Keratinocyte (primary cell): ENCODE measurements around the gene PLCL1. TPM values are rescaled to one million over a fixed set of nuclear protein-coding genes. Genes with fewer than 3 reads are reported as not detected.

Experiments used
- DNase-seq: peaks from one replicate; pipeline ENCODE4 v3.0.0-alpha.2; 2011; ENCODE audit warnings: low read depth, missing footprints, low spot score
- FAIRE-seq: peaks from 2 replicates; lab custom pipeline; 2011; peaks lifted over from hg19 to GRCh38; lab: Jason Lieb, UNC
- H2AFZ ChIP-seq: 2 replicates; pipeline ENCODE4 v1.6.0; 2012; ENCODE audit warnings: low read length, control low read depth, inconsistent platforms; ENCODE audit not compliant: control insufficient read depth
- H3K27ac ChIP-seq: 2 replicates; pipeline ENCODE4 v1.5.1; 2011; ENCODE audit warnings: low read length; ENCODE audit not compliant: control insufficient read depth, insufficient read depth
- H3K27me3 ChIP-seq: 3 replicates; pipeline ENCODE4 v1.6.0; 2011; ENCODE audit warnings: low read length; ENCODE audit not compliant: control insufficient read depth, insufficient read depth; ENCODE audit errors: extremely low read depth
- H3K36me3 ChIP-seq, 2 experiments: 2 replicates in 1 of 2; 3 replicates in 1 of 2; pipeline ENCODE4 v1.5.1; 2011; ENCODE audit warnings: low read length in 2 of 2, mild to moderate bottlenecking in 1 of 2; ENCODE audit not compliant: control insufficient read depth in 2 of 2, insufficient read depth in 2 of 2; ENCODE audit errors: extremely low read depth in 1 of 2
- H3K4me1 ChIP-seq: 3 replicates; pipeline ENCODE4 v1.5.1; 2011; ENCODE audit warnings: low read length; ENCODE audit not compliant: control insufficient read depth, insufficient read depth; ENCODE audit errors: extremely low read depth
- H3K4me2 ChIP-seq: 3 replicates; pipeline ENCODE4 v1.6.0; 2011; ENCODE audit warnings: low read depth, low read length; ENCODE audit not compliant: control insufficient read depth, insufficient read depth; ENCODE audit errors: extremely low read depth
- H3K4me3 ChIP-seq, 3 experiments: fragments of 200-600 bp in 1 of 3; sonication (generic) in 1 of 3; 2 replicates in 2 of 3; 3 replicates in 1 of 3; pipeline ENCODE4 v1.5.1; 2011 to 2016; ENCODE audit warnings: low read length in 3 of 3, mild to moderate bottlenecking in 3 of 3, control low read depth in 2 of 3, inconsistent platforms in 1 of 3, low read depth in 1 of 3, mixed read lengths in 1 of 3, mixed run types in 1 of 3, moderate library complexity in 1 of 3; ENCODE audit not compliant: control insufficient read depth in 2 of 3, insufficient read depth in 2 of 3; ENCODE audit errors: extremely low read depth in 1 of 3
- H3K79me2 ChIP-seq: 2 replicates; pipeline ENCODE4 v1.6.0; 2012; ENCODE audit warnings: low read length; ENCODE audit not compliant: control insufficient read depth, insufficient read depth
- H3K9ac ChIP-seq: 3 replicates; pipeline ENCODE4 v1.6.0; 2011; ENCODE audit warnings: low read length; ENCODE audit not compliant: control insufficient read depth, insufficient read depth; ENCODE audit errors: extremely low read depth
- H3K9me1 ChIP-seq: 3 replicates; pipeline ENCODE4 v1.6.0; 2011; ENCODE audit warnings: low read length; ENCODE audit not compliant: control insufficient read depth, insufficient read depth; ENCODE audit errors: extremely low read depth
- H3K9me3 ChIP-seq: 2 replicates; pipeline ENCODE4 v1.5.1; 2012; ENCODE audit warnings: low read depth, low read length; ENCODE audit not compliant: control insufficient read depth
- H4K20me1 ChIP-seq: 3 replicates; pipeline ENCODE4 v1.6.0; 2011; ENCODE audit warnings: low read length; ENCODE audit not compliant: control insufficient read depth, insufficient read depth; ENCODE audit errors: extremely low read depth
- EZH2 ChIP-seq: IDR thresholded peaks from one replicate; pipeline ENCODE4 v1.6.1; 2012; ENCODE audit warnings: inconsistent platforms, mild to moderate bottlenecking, low read length, moderate library complexity
- dilution Hi-C: fragments of 300-500 bp; cut with MboI; formaldehyde crosslinking; loops from one replicate; pipeline ENCODE4 v1.7.0; 2020; ENCODE audit warnings: low sequenced_read_pairs; ENCODE audit not compliant: extremely low pct_ligation_motif_present
- polyA plus RNA-seq, 5 experiments: library from polyadenylated mRNA; depleted of rRNA in 3 of 5; stranded (reverse) in 3 of 5; stranded (forward) in 1 of 5; unstranded in 1 of 5; fragments of >200 nt; gene quantifications; 1 replicate in 1 of 5; 2 replicates in 3 of 5; 3 replicates in 1 of 5; pipeline versions ENCODE4 v1.2.1 to v1.2.3, GENCODE V29; 2011 to 2012; ENCODE audit warnings: missing spikeins in 2 of 5, low read depth in 1 of 5, low replicate concordance in 1 of 5
- TF ChIP-seq, protein P1 (sequence below), 3 experiments: IDR thresholded peaks in 1 of 3; conservative IDR thresholded peaks in 1 of 3; optimal IDR thresholded peaks in 1 of 3; 2 replicates in 2 of 3; 3 replicates in 1 of 3; pipeline versions ENCODE3 to v1.5.1; 2011; ENCODE audit warnings: low read length in 3 of 3, mild to moderate bottlenecking in 3 of 3, moderate library complexity in 2 of 3, control low read depth in 1 of 3, inconsistent platforms in 1 of 3; ENCODE audit not compliant: insufficient read depth in 2 of 3; ENCODE audit errors: extremely low read depth in 1 of 3

The PLCL1 gene
- polyA plus RNA-seq, 1 donor (not counting 4 experiments of a cell fraction or from before 2014, with no cell fraction given), result 0.01 TPM

DNA sequence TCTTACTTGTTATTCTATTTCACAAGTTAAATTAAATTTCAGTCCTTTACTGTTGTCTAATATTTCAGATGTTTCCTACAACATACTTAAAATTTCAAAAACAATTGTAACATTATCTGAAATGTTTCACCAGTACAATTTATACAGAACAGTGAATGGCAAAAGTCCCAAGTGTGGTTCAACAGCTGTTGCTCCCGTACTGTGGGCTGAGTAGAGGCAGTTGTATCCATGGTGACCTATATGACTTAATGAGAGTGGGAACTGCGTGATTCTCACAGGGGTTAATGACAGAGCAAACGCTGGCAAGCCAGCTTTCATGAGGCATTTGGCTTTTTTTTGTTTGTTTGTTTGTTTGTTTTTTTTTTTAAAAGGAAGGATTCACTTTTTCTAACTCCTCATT lies 5.3 kb upstream of the PLCL1 start:
- peaks cover 1% of the 10 kb centered on the region for H3K4me1 ChIP-seq
- DNase-seq (no peak), FAIRE-seq (no peak)
- no peak overlapping the region for H3K4me3 ChIP-seq
- H3K36me3 ChIP-seq, result no peaks in the 10 kb centered on the region
- no peak overlapping the region for H3K9ac ChIP-seq
- H3K27me3 ChIP-seq, result no peaks in the 10 kb centered on the region
- H2AFZ ChIP-seq, result no peak overlapping the region
- H3K79me2 ChIP-seq, result no peaks in the 10 kb centered on the region
- H3K4me2 ChIP-seq, result no peak overlapping the region
- no peaks in the 10 kb centered on the region for H4K20me1 ChIP-seq
- no peaks in the 10 kb centered on the region for H3K9me1 ChIP-seq
- H3K9me3 ChIP-seq, result no peaks in the 10 kb centered on the region
- dilution Hi-C loops, result no loop called here
- TF ChIP-seq, protein P1, sequence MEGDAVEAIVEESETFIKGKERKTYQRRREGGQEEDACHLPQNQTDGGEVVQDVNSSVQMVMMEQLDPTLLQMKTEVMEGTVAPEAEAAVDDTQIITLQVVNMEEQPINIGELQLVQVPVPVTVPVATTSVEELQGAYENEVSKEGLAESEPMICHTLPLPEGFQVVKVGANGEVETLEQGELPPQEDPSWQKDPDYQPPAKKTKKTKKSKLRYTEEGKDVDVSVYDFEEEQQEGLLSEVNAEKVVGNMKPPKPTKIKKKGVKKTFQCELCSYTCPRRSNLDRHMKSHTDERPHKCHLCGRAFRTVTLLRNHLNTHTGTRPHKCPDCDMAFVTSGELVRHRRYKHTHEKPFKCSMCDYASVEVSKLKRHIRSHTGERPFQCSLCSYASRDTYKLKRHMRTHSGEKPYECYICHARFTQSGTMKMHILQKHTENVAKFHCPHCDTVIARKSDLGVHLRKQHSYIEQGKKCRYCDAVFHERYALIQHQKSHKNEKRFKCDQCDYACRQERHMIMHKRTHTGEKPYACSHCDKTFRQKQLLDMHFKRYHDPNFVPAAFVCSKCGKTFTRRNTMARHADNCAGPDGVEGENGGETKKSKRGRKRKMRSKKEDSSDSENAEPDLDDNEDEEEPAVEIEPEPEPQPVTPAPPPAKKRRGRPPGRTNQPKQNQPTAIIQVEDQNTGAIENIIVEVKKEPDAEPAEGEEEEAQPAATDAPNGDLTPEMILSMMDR (optimal IDR thresholded peaks at IDR 0.05 in 1 of 3, IDR thresholded peaks at IDR 0.05 in 1 of 3, conservative IDR thresholded peaks at IDR 0.05 in 1 of 3; ENCODE audit: extremely low read depth in 1 of 3, insufficient read depth in 2 of 3, low read length in 3 of 3), result no peak
- TF ChIP-seq EZH2, result no peak
- no peak overlapping the region for H3K27ac ChIP-seq

DNA sequence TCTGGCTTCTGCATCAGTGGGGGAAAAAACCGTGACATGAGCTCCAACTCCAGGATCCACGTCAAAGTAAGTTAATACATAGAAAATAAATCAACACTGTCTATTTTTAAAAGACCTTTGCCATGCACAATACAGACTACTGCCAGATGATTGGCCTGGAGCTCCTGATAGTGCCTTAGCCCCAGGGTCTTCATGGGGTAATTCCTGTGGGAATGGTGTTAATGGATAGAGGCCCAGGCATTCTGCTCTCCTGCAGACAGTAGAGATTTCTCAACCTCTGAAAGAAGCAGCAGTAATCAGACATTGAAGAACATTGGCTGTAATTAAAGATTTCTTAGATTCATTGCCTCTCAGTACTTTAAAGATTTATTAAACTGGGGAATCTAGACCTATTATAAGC lies 4.3 kb upstream of the PLCL1 start:
- Histone ChIP-seq H3K9me3 (no peaks in the 10 kb centered on the region), H3K27ac (no peak overlapping the region), H2AFZ (no peak overlapping the region), H3K4me3 (no peak overlapping the region), H3K27me3 (peaks cover 5% of the 10 kb centered on the region), H3K9ac (no peak overlapping the region), H3K79me2 (no peaks in the 10 kb centered on the region), H3K4me1 (peaks cover 3% of the 10 kb centered on the region), H3K9me1 (no peaks in the 10 kb centered on the region), H3K36me3 (no peaks in the 10 kb centered on the region), H4K20me1 (no peaks in the 10 kb centered on the region), H3K4me2 (no peak overlapping the region)
- no peak for DNase-seq
- FAIRE-seq, result no peak
- dilution Hi-C loops, result loop anchor here (25.0 kb wide), 1 partner anchor 312 kb away; no protein-coding TSS in a partner anchor
- TF ChIP-seq, protein P1 (optimal IDR thresholded peaks at IDR 0.05 in 1 of 3, IDR thresholded peaks at IDR 0.05 in 1 of 3, conservative IDR thresholded peaks at IDR 0.05 in 1 of 3; ENCODE audit: extremely low read depth in 1 of 3, insufficient read depth in 2 of 3, low read length in 3 of 3), result no peak
- no peak for TF ChIP-seq EZH2
